H1 (cell line): ENCODE results near the gene MYO9A. TPM values are rescaled to one million over a fixed set of nuclear protein-coding genes. Genes with fewer than 3 reads are reported as not detected.

Experiments
- CTCF ChIA-PET: fragments of 300-600 bp; sonication (Branson Sonifier 250); formaldehyde crosslinking; loops from one replicate; lab custom pipeline; 2021; ENCODE audit not compliant: partially characterized antibody; lab: Charles Lee
- POLR2A ChIA-PET: fragments of 300-600 bp; sonication (Branson Sonifier 250); formaldehyde crosslinking; loops from one replicate; lab custom pipeline; 2021; ENCODE audit warnings: inconsistent platforms; ENCODE audit not compliant: partially characterized antibody; lab: Charles Lee
- DNase-seq, 2 experiments: peaks; one replicate each; pipeline versions ENCODE4 v3.0.0 to v3.0.0-alpha.2; 2010 to 2022; ENCODE audit warnings: low spot score in 2 of 2, low read depth in 1 of 2, mixed read lengths in 1 of 2
- FAIRE-seq: peaks from 2 replicates; lab custom pipeline; 2011; peaks lifted over from hg19 to GRCh38; lab: Jason Lieb, UNC
- H2AFZ ChIP-seq: 2 replicates; pipeline ENCODE4 v1.8.1; 2012; ENCODE audit warnings: low read length, inconsistent platforms
- H2AK5ac ChIP-seq: 2 replicates; pipeline ENCODE4 v1.6.1; 2013; ENCODE audit warnings: low read depth, low read length
- H2BK120ac ChIP-seq: replicated peaks from 2 replicates; pipeline ENCODE3; 2013; ENCODE audit warnings: low read depth, low read length, inconsistent platforms
- H2BK12ac ChIP-seq: 2 replicates; pipeline ENCODE4 v1.6.1; 2013; ENCODE audit warnings: low read depth, low read length
- H2BK15ac ChIP-seq: 2 replicates; pipeline ENCODE4 v1.6.1; 2013; ENCODE audit warnings: low read length
- H2BK20ac ChIP-seq: 2 replicates; pipeline ENCODE4 v1.6.1; 2013; ENCODE audit warnings: low read length
- H2BK5ac ChIP-seq: 2 replicates; pipeline ENCODE4 v1.6.1; 2013; ENCODE audit warnings: low read depth, low read length
- H3K14ac ChIP-seq: 2 replicates; pipeline ENCODE4 v1.6.1; 2013; ENCODE audit warnings: inconsistent platforms; ENCODE audit not compliant: insufficient read length
- H3K18ac ChIP-seq: 2 replicates; pipeline ENCODE4 v1.6.1; 2013; ENCODE audit warnings: low read length; ENCODE audit errors: extremely low read depth
- H3K23ac ChIP-seq: 2 replicates; pipeline ENCODE4 v1.6.1; 2013; ENCODE audit warnings: inconsistent platforms; ENCODE audit not compliant: insufficient read length
- H3K23me2 ChIP-seq: 2 replicates; pipeline ENCODE4 v1.6.1; 2013; ENCODE audit warnings: low read depth, low read length
- H3K27ac ChIP-seq: 2 replicates; pipeline ENCODE4 v1.6.1; 2011; ENCODE audit warnings: low read depth, low read length, inconsistent platforms
- H3K27me3 ChIP-seq, 4 experiments: replicated peaks in 1 of 4; 1 replicate in 1 of 4; 2 replicates in 3 of 4; pipeline versions ENCODE4 v1.6.1 to v1.8.1; 2011 to 2013; ENCODE audit warnings: low read length in 3 of 4, mild to moderate bottlenecking in 3 of 4, inconsistent platforms in 2 of 4, mixed read lengths in 2 of 4, moderate library complexity in 1 of 4; ENCODE audit not compliant: control insufficient read depth in 3 of 4, insufficient read depth in 3 of 4; ENCODE audit errors: extremely low read depth in 1 of 4
- H3K36me3 ChIP-seq, 4 experiments: 2 replicates each; pipeline versions ENCODE4 v1.6.1 to v1.8.1; 2011 to 2013; ENCODE audit warnings: mild to moderate bottlenecking in 4 of 4, low read length in 3 of 4, moderate library complexity in 2 of 4, control low read depth in 1 of 4, inconsistent platforms in 1 of 4; ENCODE audit not compliant: insufficient read depth in 4 of 4, control insufficient read depth in 2 of 4
- H3K4ac ChIP-seq: replicated peaks from 2 replicates; pipeline ENCODE3; 2013; ENCODE audit warnings: low read length, low read depth, mixed read lengths, inconsistent platforms; ENCODE audit not compliant: insufficient read length
- H3K4me1 ChIP-seq, 4 experiments: replicated peaks in 1 of 4; 1 replicate in 1 of 4; 2 replicates in 3 of 4; pipeline versions ENCODE4 v1.6.1 to v1.8.1; 2011 to 2013; ENCODE audit warnings: low read length in 3 of 4, inconsistent platforms in 2 of 4, mixed read lengths in 1 of 4; ENCODE audit not compliant: insufficient read depth in 4 of 4, control insufficient read depth in 3 of 4
- H3K4me2 ChIP-seq, 2 experiments: 2 replicates each; pipeline versions ENCODE4 v1.6.1 to v1.8.1; 2011 to 2013; ENCODE audit warnings: low read depth in 2 of 2, low read length in 2 of 2, control low read depth in 1 of 2, inconsistent platforms in 1 of 2, mild to moderate bottlenecking in 1 of 2; ENCODE audit not compliant: insufficient read depth in 1 of 2
- H3K4me3 ChIP-seq, 4 experiments: fragments of 200-600, 300-600 bp in 1 of 4; sonication (generic), shearing (Covaris generic), sonication (Bioruptor Twin) in 1 of 4; 2 replicates each; pipeline versions ENCODE4 v1.5.1 to v1.8.1; 2011 to 2016; ENCODE audit warnings: low read length in 4 of 4, low read depth in 3 of 4, control low read depth in 2 of 4, inconsistent platforms in 2 of 4, mild to moderate bottlenecking in 2 of 4, mixed read lengths in 1 of 4, moderate library complexity in 1 of 4; ENCODE audit not compliant: insufficient read depth in 2 of 4; ENCODE audit errors: extremely low read depth in 1 of 4
- H3K56ac ChIP-seq: replicated peaks from 2 replicates; pipeline ENCODE3; 2013; ENCODE audit warnings: low read depth, mild to moderate bottlenecking, mixed read lengths, low read length, inconsistent platforms; ENCODE audit not compliant: insufficient read length
- H3K79me1 ChIP-seq: 2 replicates; pipeline ENCODE4 v1.6.1; 2013; ENCODE audit warnings: low read depth, low read length, control low read depth
- H3K79me2 ChIP-seq, 2 experiments: 2 replicates each; pipeline versions ENCODE4 v1.6.1 to v1.8.1; 2012 to 2013; ENCODE audit warnings: low read length in 2 of 2, mild to moderate bottlenecking in 2 of 2, inconsistent platforms in 1 of 2; ENCODE audit not compliant: insufficient read depth in 2 of 2, control insufficient read depth in 1 of 2
- H3K9ac ChIP-seq, 4 experiments: replicated peaks in 1 of 4; 1 replicate in 1 of 4; 2 replicates in 3 of 4; pipeline versions ENCODE4 v1.6.1 to v1.8.1; 2011 to 2013; ENCODE audit warnings: low read depth in 3 of 4, low read length in 3 of 4, control low read depth in 2 of 4, mild to moderate bottlenecking in 2 of 4, moderate library complexity in 2 of 4, inconsistent platforms in 1 of 4; ENCODE audit errors: extremely low read depth in 1 of 4
- H3K9me3 ChIP-seq, 2 experiments: 2 replicates each; pipeline versions ENCODE4 v1.6.1 to v1.8.1; 2012 to 2013; ENCODE audit warnings: mild to moderate bottlenecking in 2 of 2, moderate library complexity in 2 of 2, control low read depth in 1 of 2, inconsistent platforms in 1 of 2, low read depth in 1 of 2, low read length in 1 of 2, mixed read lengths in 1 of 2; ENCODE audit not compliant: insufficient read depth in 2 of 2
- H4K20me1 ChIP-seq, 2 experiments: replicated peaks in 1 of 2; 2 replicates each; pipeline versions ENCODE3 to v1.8.1; 2011 to 2013; ENCODE audit warnings: inconsistent platforms in 2 of 2, low read length in 2 of 2, mild to moderate bottlenecking in 1 of 2; ENCODE audit not compliant: insufficient read depth in 2 of 2, control insufficient read depth in 1 of 2
- H4K5ac ChIP-seq: 2 replicates; pipeline ENCODE4 v1.6.1; 2013; ENCODE audit warnings: low read length, low read depth, mixed read lengths, inconsistent platforms; ENCODE audit not compliant: insufficient read length
- H4K8ac ChIP-seq: 2 replicates; pipeline ENCODE4 v1.8.0; 2013; ENCODE audit warnings: mild to moderate bottlenecking, moderate library complexity, low read length, inconsistent platforms; ENCODE audit not compliant: insufficient read depth; ENCODE audit errors: extremely low read depth
- H4K91ac ChIP-seq: replicated peaks from 2 replicates; pipeline ENCODE3; 2013; ENCODE audit warnings: low read length, mixed read lengths, inconsistent platforms; ENCODE audit not compliant: insufficient read length
- CBX8 ChIP-seq: fragments of 300-800, 300-1000 bp; sonication (generic); IDR thresholded peaks from 2 replicates; pipeline ENCODE4 v1.7.1; 2016; ENCODE audit warnings: low read depth, low read length, borderline replicate concordance
- EP300 ChIP-seq, 2 experiments: IDR thresholded peaks; 1 replicate in 1 of 2; 2 replicates in 1 of 2; pipeline ENCODE4 v1.6.1; 2011 to 2012; ENCODE audit warnings: low read depth in 2 of 2, low read length in 2 of 2, mild to moderate bottlenecking in 2 of 2, borderline replicate concordance in 1 of 2, inconsistent platforms in 1 of 2, moderate library complexity in 1 of 2
- EZH2 ChIP-seq: fragments of 200-600 bp; sonication (generic); IDR thresholded peaks from 2 replicates; pipeline ENCODE4 v1.7.1; 2012; ENCODE audit warnings: low read depth, mild to moderate bottlenecking, moderate library complexity, low read length, inconsistent platforms; ENCODE audit not compliant: severe bottlenecking
- GABPA ChIP-seq: IDR thresholded peaks from 2 replicates; pipeline ENCODE4 v1.6.1; 2011; ENCODE audit warnings: mild to moderate bottlenecking, low read length, moderate library complexity, borderline replicate concordance; ENCODE audit not compliant: insufficient read depth
- JUN ChIP-seq: IDR thresholded peaks from 2 replicates; pipeline ENCODE4 v1.6.1; 2011; ENCODE audit warnings: low read depth, mild to moderate bottlenecking, improper control_type of control experiment, low read length
- KDM5A ChIP-seq: fragments of 200-600 bp; IDR thresholded peaks from 2 replicates; pipeline ENCODE4 v1.7.1; 2012; ENCODE audit warnings: mild to moderate bottlenecking, low read length, inconsistent platforms, mixed read lengths
- MAFK ChIP-seq: IDR thresholded peaks from 2 replicates; pipeline ENCODE4 v1.6.1; 2012; ENCODE audit warnings: low read depth, mild to moderate bottlenecking, improper control_type of control experiment, low read length
- NANOG ChIP-seq: IDR thresholded peaks from 2 replicates; pipeline ENCODE4 v1.6.1; 2011; ENCODE audit warnings: low read length, low read depth, mild to moderate bottlenecking, inconsistent platforms; ENCODE audit not compliant: insufficient read depth, poor library complexity, severe bottlenecking
- POLR2A ChIP-seq, 2 experiments: IDR thresholded peaks; 1 replicate in 1 of 2; 2 replicates in 1 of 2; pipeline ENCODE4 v1.6.1; 2011; ENCODE audit warnings: low read depth in 2 of 2, low read length in 2 of 2, mild to moderate bottlenecking in 2 of 2; ENCODE audit errors: control extremely low read depth in 1 of 2
- POU5F1 ChIP-seq: IDR thresholded peaks from 2 replicates; pipeline ENCODE4 v1.6.1; 2011; ENCODE audit warnings: low read depth, mild to moderate bottlenecking, low read length, moderate library complexity
- SRF ChIP-seq: IDR thresholded peaks from 2 replicates; pipeline ENCODE4 v1.6.1; 2011; ENCODE audit warnings: mild to moderate bottlenecking, low read depth, low read length, moderate library complexity
- TBP ChIP-seq: IDR thresholded peaks from 2 replicates; pipeline ENCODE4 v1.6.1; 2011; ENCODE audit warnings: low read depth, low read length, improper control_type of control experiment
- YY1 ChIP-seq: IDR thresholded peaks from 2 replicates; pipeline ENCODE4 v1.6.1; 2011; ENCODE audit warnings: low read depth, mild to moderate bottlenecking, low read length
- ZNF274 ChIP-seq: IDR thresholded peaks from 2 replicates; pipeline ENCODE4 v1.7.0; 2012; ENCODE audit warnings: low read length, borderline replicate concordance; ENCODE audit errors: extremely low read depth
- WGBS, 2 experiments: shearing (Covaris generic) in 1 of 2; methylation state at CpG; one replicate each; pipeline versions ENCODE4 v1.1.6 to v1.1.7; 2013 to 2015; ENCODE audit warnings: low lambda C conversion rate in 2 of 2, mixed read lengths in 2 of 2, inconsistent platforms in 1 of 2, low coverage in 1 of 2, missing lambda C conversion rate in 1 of 2; ENCODE audit not compliant: insufficient replicate concordance in 2 of 2, insufficient coverage in 1 of 2, insufficient read length in 1 of 2; ENCODE audit errors: extremely low coverage in 1 of 2, missing lambda C conversion rate in 1 of 2; 5-methylcytosine and 5-hydroxymethylcytosine counted together
- polyA plus RNA-seq, 7 experiments: library from polyadenylated mRNA; depleted of rRNA in 3 of 7; stranded (reverse) in 5 of 7; unstranded in 2 of 7; fragments of >200 nt in 5 of 7; fragments of 200-250 nt in 2 of 7; gene quantifications; 1 replicate in 5 of 7; 2 replicates in 1 of 7; 4 replicates in 1 of 7; pipeline versions ENCODE4 v1.2.1 to v1.2.3, GENCODE V29; 2011 to 2013; ENCODE audit warnings: missing spikeins in 2 of 7, mixed read lengths in 2 of 7
- total RNA-seq: library from RNA; stranded (reverse); fragmentation: NEBNext Ultra II Directional; extraction: Animal tissue kit (Norgen Biotek cat#: 25700); gene quantifications from 2 replicates; pipeline ENCODE4 v1.2.1, GENCODE V29; 2021

The MYO9A gene
- total and polyA plus RNA-seq, 2 of the 8 experiments (the other 6 are each of a cell fraction or from before 2014, with no cell fraction given): 3.9 to 26.0 TPM

DNA sequence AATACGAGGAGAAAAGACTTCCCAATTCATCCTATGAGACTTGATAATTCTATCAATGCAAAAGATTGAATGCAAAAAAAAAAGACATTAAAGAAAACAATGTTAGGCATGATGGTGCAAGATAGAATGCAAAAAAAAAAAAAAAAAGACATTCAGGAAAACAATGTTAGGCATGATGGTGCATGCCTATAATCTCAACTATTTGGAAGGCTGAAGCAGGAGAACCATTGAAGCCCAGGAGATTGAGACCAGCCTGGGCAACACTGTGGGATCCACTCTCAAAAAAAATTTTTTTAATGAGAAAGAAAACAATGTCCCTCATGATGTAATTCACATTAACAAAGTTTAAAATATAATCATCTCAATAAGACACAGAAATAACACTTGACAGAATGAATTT is 75.9 kb downstream of the MYO9A start:
- H2BK5ac ChIP-seq: no peak overlapping the region
- no peak overlapping the region for H4K5ac ChIP-seq
- H2AFZ ChIP-seq: no peak overlapping the region
- 50% methylated on average over 1 of the region's 1 CpG; no CpG with 5 or more reads in 1 of the 2 experiments for WGBS, 2 experiments
- no peak overlapping the region for H2BK20ac ChIP-seq
- no peak overlapping the region for H3K56ac ChIP-seq
- H3K23ac ChIP-seq: no peak overlapping the region
- no peaks in the 10 kb centered on the region; the same call in 1 of the 2 replicates for H3K79me1 ChIP-seq
- ChIA-PET POLR2A (no interaction called here), CTCF (interaction anchor here (0.6 to 1.7 kb wide), 4 partner anchors 19 to 180 kb away, joined by 3 to 6 read pairs (median 4); no protein-coding TSS in a partner anchor)
- H3K9me3 ChIP-seq: peaks cover 0 to 3% of the 10 kb centered on the region in 2 experiments; a peak in 1 of 4 replicates
- H3K36me3 ChIP-seq: no peaks in the 10 kb centered on the region; a peak in 1 of 8 replicates
- peaks cover 0 to 2% (median 0%) of the 10 kb centered on the region in 4 experiments; a peak in 2 of 7 replicates for H3K4me1 ChIP-seq
- no peak overlapping the region for H3K27ac ChIP-seq
- no peaks in the 10 kb centered on the region for H3K23me2 ChIP-seq
- no peak overlapping the region for H4K8ac ChIP-seq
- H4K91ac ChIP-seq: no peak overlapping the region
- H3K18ac ChIP-seq: no peak overlapping the region
- no peak for DNase-seq
- no peak overlapping the region for H2AK5ac ChIP-seq
- H3K4me2 ChIP-seq: no peak overlapping the region
- TF ChIP-seq ZNF274 (no peak), JUN (no peak), EZH2 (no peak), CBX8 (no peak), TBP (no peak), GABPA (no peak), SRF (no peak), POLR2A (IDR thresholded peaks at IDR 0.05; ENCODE audit: control extremely low read depth in 1 of 2, low read depth in 2 of 2, low read length in 2 of 2) (no peak), YY1 (no peak), MAFK (no peak), POU5F1 (no peak), EP300 (IDR thresholded peaks at IDR 0.05; ENCODE audit: borderline replicate concordance in 1 of 2, low read depth in 2 of 2, low read length in 2 of 2) (no peak), NANOG (no peak), KDM5A (no peak)
- FAIRE-seq: no peak
- H3K9ac ChIP-seq: no peak overlapping the region
- no peak overlapping the region for H3K14ac ChIP-seq
- H3K4me3 ChIP-seq: no peak overlapping the region
- no peak overlapping the region for H2BK15ac ChIP-seq
- H4K20me1 ChIP-seq: peaks cover 0 to 2% of the 10 kb centered on the region in 2 experiments
- no peaks in the 10 kb centered on the region for H3K27me3 ChIP-seq
- no peak overlapping the region for H3K4ac ChIP-seq
- H2BK12ac ChIP-seq: no peak overlapping the region
- H3K79me2 ChIP-seq: no peaks in the 10 kb centered on the region
- H2BK120ac ChIP-seq: no peak overlapping the region
